GM21825 (cell line): ENCODE results near the gene RORC.

Experiments used
- ATAC-seq: cut with Tn5 transposase; IDR thresholded peaks from one replicate; pipeline ENCODE4 v1.9.1; 2021; ENCODE audit warnings: mild to moderate bottlenecking, moderate library complexity; ENCODE audit not compliant: unreplicated experiment

The RORC gene

GRCh38 chr1:151828921-151829320, 2.7 kb downstream of the RORC start:
- ATAC-seq, result no peak

GRCh38 chr1:151827853-151828252, 3.7 kb downstream of the RORC start:
- no peak for ATAC-seq

- ATAC-seq, result no peak
Measured at GRCh38 chr1:151825751-151826660, 5.6 kb downstream of the RORC start.

- no peak for ATAC-seq
Measured at GRCh38 chr1:151825204-151825603, 6.4 kb downstream of the RORC start.

GRCh38 chr1:151823175-151823574, 8.4 kb downstream of the RORC start:
- ATAC-seq, result no peak

GRCh38 chr1:151822404-151822803, 9.2 kb downstream of the RORC start:
- ATAC-seq, result no peak

GRCh38 chr1:151820940-151821339, 10.7 kb downstream of the RORC start:
- ATAC-seq, result no peak

- ATAC-seq, result no peak
Measured at GRCh38 chr1:151819976-151820623, 11.5 kb downstream of the RORC start.

- ATAC-seq, result no peak
Measured at GRCh38 chr1:151819227-151819835, 12.3 kb downstream of the RORC start.

GRCh38 chr1:151817353-151817730, 14.3 kb downstream of the RORC start:
- ATAC-seq, result no peak

- ATAC-seq, result no peak
Measured at GRCh38 chr1:151816548-151817352, 14.9 kb downstream of the RORC start.

GRCh38 chr1:151815716-151816327, 15.8 kb downstream of the RORC start:
- ATAC-seq, result no peak

- no peak for ATAC-seq
Measured at GRCh38 chr1:151814971-151815545, 16.5 kb downstream of the RORC start.

GRCh38 chr1:151814426-151814825, 17.2 kb downstream of the RORC start:
- no peak for ATAC-seq

GRCh38 chr1:151813271-151813977, 18.2 kb downstream of the RORC start:
- ATAC-seq, result no peak

- no peak for ATAC-seq
Measured at GRCh38 chr1:151811181-151811580, 20.4 kb downstream of the RORC start.

- no peak for ATAC-seq
Measured at GRCh38 chr1:151809985-151810556, 21.5 kb downstream of the RORC start.

- no peak for ATAC-seq
Measured at GRCh38 chr1:151809290-151809984, 22.2 kb downstream of the RORC start.

- no peak for ATAC-seq
Measured at GRCh38 chr1:151807766-151808165, 23.8 kb downstream of the RORC start.
